Activated effector memory CD4-positive, alpha-beta T cell treated with Interleukin-2 at 50 U/mL for 16 hours (primary cell): ENCODE data around the gene LSM12.

Experiments used
- DNase-seq: peaks from one replicate; pipeline ENCODE4 v3.0.0-alpha.2; 2020

Gene LSM12

GRCh38 chr17:44095388-44095646 is 28.8 kb upstream of the LSM12 start:
- no peak for DNase-seq

DNA sequence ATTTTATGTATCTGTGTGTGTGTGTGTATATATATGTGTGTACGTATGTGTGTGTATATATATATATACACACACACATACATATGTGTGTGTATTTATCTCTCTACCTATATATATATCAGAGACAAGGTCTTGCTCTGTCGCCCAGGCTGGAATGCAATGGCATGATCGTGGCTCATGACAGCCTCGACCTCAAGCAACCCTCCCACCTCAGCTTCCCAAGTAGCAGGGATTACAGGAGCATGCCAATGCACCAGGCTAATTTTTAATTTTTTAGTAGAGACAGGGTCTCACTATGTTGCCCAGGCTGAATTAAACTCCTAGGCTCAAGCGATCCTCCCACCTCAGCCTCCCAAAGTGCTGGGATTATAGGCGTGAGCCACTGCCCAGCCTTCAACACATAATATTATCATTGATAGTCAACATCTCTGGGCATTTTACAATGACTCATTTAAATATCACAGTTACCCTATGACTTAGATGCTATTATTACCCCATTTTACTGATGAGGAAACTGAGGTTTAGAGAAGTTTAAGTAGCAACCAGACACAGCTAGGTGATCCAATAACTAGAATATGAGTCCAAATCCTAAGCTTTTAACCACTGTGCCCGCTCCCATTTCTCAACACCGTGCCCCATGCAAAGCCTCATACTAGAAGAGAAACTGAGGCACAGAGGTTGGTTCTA is 28.4 kb upstream of the LSM12 start:
- DNase-seq = no peak

GRCh38 chr17:44093231-44093900 is 26.9 kb upstream of the LSM12 start:
- DNase-seq = no peak

DNA sequence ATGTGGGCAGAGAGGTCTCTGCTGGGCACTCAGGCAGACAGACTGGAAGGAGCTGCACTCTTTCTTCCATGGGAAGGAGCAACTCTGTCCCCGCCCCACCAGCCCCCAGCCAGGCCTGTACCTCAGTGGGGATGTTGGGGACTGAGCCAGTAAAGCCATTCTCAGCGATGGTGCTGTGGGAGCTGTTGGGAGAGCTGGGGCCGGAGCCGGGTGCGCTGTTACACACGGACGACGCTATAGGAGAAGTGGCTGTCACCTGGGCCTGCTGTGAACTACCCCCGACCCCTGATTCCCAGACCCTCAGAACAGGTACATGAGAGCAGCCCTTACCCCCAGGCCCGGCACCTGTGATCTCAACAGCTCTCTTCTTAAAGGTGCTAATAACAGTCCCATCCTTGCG is 25.6 kb upstream of the LSM12 start:
- no peak for DNase-seq

GRCh38 chr17:44091200-44091997 is 24.9 kb upstream of the LSM12 start:
- no peak for DNase-seq

DNA sequence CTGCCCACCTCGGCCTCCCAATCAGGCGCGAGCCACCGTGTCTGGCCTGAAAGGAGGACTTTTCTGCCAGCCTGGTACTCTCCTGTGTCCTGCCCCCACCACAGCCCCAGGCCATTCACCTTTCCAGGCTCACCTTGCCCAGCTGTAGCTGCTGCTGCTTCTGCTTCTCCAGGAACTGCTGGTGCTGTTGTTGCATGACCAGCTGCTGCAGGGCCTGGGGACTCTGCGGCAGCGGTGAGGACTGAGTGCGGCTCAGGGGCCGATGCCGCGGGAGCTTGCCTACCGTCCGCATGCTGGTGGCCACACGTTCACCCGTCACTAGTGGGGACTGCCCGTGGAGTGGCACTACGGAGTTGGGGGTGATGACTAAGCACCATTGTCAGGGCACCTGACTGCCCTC is 21.8 kb upstream of the LSM12 start:
- no peak for DNase-seq

- no peak for DNase-seq
These were observed 20.8 kb upstream of the LSM12 start for GRCh38 chr17:44087319-44087718.

DNA sequence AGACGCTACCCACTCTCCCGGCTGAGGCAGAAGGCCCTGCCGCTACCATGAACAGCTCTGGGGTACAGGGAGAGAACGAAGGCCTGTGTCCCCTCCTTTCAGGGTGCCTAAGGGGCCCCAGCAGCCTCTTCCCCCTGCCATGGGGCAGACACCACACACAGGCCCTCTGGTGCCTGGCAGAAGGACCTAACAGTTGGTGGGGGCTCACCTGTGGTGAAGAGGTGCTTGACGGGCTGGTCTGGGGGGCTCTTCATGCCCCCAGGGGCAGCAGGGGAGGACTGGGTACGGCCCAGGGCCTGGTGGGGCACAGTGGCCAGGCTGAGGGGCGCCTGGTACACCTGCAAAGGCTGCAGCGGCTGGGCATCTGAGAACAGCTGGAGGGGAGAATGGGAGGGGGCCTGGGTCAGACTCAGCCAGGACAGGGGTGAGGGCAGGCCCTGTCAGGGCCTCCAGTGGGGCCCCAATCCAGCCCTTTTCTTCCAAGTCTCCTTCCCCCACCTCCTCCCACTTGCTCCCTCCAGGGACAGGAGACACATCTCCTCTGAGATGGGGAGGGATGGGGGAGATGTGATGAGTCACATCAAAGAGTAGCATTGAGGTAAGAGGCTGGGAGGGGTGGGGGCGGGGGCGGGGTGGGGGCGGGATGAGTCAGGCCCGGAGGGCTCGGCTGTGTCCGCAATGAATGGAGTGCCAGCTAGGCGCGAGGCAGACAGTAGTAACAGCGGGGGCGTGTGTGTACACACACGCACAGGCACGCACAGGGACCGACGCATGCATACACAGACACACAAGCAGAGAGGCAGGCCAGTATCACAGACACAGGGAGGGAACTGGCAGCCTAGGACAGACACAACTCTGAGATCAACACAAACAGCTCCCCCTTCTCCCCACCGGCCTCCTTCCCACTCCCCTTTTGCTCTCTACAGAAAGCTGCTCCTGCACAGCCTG is 20.2 kb upstream of the LSM12 start:
- peak; percentile 9 for DNase-seq

GRCh38 chr17:44085908-44086307 is 19.4 kb upstream of the LSM12 start:
- DNase-seq = no peak

GRCh38 chr17:44084921-44085320 is 18.4 kb upstream of the LSM12 start:
- DNase-seq = no peak

DNA sequence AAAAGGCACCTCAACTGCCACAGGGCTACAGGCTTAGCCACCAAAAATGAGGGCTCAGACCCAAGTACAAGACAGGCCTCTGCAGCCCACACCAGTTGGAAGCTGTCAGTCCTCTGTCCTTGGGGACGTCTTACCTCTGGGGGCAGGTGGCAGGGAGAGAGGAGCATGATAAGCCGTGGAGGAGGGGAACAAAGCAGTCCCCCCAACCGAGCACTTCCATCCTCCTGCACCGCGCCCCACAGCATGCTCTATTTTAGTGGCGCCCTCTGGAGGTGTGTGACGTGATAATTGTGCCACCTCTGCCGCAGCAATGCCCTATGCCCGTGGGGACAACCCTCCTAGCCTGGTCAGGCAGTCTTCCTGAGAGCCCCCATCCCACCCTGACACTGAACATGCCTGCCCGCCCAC is 17.7 kb upstream of the LSM12 start:
- DNase-seq = no peak

DNA sequence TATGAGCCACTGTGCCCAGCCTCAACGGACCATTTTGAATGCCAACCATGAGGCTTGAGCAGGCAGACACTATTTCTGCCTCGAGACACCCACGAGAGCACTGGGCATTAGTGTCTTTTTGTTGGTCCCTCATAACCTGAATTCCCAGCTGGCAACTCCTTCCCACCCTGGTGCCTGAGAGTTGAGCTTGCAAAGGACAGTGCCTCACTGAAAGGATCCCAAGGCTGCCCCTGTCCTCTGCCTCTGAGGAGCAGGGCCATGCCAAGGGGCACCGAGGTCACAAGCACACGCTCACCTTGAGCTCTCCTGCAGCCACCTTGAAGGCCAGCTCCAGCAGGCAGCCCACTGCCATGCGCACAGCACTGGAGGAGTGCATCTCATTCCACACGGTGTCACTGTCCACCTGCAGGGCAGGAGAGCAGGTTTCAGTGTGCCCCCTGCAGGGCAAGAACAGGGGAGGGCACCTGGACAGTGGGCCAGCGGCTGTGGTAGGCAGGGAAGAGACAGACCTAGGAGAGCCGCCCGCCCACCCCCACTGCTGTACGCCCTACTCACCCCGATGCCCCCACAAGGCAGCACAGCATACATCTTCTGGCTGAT is 16.9 kb upstream of the LSM12 start:
- DNase-seq = no peak

DNA sequence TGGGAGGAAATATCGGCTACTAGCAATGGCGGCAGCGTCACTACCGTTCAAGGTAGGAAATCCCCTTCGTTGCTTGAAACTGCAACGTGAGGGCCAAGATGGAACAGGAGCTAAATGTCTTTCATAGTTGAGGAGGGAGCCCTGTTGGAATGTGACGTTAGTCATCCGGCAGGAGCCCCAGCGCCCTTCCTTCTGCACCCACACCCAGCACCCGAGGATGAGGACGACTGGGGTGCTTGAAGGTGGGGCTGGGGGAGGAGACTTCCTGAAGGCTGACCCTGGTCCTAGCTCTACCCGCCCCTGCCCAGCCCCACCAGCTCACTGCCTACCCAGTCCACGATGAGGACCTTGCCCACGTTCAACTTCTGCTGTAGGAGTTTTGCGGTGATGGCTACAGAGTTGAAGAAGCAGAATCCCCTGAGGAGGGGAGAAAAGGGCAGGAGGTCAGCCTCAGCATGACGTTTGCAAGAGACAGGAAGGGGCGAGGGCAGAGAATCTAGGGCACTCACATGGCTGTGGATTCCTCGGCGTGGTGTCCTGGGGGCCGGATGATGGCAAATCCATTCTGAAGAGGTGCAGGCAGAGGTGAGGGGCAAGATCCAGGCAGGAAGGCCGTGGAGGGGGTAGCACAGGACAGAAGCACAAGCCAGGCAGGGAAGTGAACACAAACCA is 15.9 kb upstream of the LSM12 start:
- DNase-seq = no peak

DNA sequence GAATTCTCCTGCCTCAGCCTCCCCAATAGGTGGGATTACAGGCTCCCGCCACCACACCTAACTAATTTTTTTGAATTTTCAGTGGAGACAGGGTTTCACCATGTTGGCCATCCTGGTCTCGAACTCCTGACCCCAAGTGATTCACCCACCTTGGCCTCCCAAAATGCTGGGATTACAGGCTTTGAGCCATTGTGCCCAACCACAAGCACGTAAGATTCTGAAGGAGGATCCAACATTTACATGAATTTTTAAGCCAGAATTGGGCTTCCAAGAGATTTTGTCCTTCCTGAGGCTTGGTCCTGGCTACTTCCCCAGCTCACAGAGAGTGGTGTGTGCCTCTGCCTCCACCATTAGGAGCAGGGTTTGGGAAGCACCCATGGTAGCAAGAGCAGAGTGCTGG is 15.2 kb upstream of the LSM12 start:
- no peak for DNase-seq

DNA sequence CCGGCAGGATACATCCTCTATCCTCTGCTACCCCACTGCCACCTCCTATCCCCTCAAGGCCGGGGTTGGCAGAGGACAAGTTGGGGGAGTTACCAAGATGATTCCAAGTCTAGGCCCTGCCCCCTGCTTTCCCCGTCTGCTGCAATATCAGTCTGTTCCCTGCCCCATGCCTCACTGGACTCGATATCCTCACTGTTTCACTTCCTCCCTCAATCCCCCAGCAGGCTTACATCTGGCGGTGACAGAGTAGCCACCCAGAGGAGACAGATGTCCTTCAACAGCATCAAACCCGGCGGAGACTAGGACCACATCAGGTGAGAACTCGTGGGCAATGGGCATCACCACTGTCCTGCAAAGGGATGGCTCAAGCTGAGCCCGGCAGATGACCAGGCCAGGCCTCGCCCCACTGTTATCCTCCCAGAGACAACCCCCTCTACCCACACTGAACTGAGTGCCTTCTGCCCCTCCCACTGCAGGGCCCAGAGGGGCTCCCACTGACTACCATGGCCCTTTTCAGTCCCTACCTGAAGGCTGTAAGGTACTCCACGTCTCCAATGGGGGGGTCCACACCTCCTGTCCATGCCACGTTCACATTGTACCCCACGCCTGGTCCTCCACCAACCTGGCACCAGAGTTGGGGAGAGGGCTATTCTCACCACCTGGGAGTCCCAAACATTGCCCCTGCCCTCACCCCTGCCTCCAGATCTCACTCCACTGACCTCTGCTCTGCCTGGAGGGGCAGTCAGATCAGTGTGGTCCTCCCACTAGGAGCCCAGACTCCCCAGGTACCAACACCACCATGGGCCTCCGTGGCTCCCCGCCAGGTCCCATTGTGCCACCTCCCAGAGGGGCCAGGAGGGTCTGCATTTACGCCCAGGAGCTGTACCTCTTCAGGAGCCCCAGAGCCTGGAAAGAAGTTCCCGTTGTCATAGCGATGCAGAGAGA is 13.7 kb upstream of the LSM12 start:
- no peak for DNase-seq

- DNase-seq = no peak
These were observed 11.9 kb upstream of the LSM12 start for GRCh38 chr17:44078412-44078811.

DNA sequence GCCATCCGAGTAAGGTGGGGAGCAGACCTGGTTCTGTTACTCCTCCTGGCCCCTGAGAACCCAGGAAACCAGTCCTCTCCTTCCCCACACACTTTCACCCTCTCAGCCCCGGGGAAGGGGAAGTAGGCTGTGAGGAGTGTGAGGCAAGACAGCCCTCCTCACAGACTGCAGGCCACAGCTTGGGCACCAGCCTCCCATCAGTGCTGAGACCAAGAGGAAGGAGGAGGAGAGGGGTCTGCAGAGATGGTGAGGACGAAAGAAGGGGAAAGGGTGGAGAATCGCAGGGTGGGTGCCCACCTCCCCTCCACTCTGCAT is 11.1 kb upstream of the LSM12 start:
- no peak for DNase-seq

DNA sequence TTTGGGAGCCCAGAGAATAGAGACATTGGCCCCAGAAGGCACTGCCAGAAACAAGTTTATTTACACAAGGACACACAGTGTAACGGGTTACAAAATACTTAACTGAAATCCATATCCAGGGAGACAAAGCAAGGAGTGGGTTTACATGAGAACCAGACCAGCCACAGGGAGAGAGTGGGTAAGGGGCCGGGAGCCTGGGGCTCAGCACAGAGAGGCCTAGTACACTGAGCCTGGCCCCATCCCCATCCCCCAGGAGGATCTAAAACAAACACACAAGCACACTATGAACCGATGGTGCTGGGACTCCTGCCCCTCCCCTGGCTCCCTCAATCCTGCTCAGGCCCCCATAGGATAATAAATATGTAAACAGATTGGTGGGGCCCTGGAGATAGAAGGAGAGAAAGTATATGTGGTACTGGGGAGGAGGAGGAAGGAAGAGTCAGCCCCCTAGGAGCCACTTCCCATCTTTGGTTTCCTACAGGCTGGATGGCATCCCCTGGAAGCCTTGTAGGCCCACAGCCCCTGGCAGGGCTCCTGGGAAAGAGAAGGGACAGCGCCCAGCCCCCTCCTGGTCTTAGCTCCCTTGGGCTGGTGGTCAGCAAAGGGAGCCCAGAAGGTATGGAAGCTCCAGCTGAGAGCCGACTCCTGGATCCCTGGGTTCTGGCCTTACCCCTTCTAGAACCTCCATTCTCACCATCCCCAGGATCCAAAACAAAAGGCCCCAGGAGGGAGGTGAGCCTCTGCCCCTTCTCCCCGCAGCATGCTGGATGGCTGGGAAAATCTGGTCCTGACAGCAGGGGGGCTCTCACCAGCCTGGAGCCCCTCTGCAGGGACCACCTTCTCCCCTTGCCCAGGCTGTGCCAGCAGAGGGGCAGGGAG is 10.5 kb upstream of the LSM12 start:
- DNase-seq = no peak

DNA sequence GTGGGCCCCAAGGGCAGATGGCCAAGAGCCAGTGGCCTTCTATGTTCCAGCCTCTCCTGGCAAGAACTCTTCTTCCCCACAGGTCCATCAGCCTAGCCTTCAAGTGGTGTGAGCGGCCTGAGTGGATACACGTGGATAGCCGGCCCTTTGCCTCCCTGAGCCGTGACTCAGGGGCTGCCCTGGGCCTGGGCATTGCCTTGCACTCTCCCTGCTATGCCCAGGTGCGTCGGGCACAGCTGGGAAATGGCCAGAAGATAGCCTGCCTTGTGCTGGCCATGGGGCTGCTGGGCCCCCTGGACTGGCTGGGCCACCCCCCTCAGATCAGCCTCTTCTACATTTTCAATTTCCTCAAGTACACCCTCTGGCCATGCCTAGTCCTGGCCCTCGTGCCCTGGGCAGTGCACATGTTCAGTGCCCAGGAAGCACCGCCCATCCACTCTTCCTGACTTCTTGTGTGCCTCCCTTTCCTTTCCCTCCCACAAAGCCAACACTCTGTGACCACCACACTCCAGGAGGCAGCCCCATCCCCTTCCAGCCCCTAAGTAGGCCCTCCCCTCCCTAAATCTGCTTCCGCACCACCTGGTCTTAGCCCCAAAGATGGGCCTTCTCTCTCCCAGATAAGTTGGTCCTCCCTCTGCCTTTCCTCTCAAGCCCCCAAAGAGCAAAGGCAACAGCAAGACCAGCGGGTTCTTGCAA is 9.3 kb upstream of the LSM12 start:
- no peak for DNase-seq

DNA sequence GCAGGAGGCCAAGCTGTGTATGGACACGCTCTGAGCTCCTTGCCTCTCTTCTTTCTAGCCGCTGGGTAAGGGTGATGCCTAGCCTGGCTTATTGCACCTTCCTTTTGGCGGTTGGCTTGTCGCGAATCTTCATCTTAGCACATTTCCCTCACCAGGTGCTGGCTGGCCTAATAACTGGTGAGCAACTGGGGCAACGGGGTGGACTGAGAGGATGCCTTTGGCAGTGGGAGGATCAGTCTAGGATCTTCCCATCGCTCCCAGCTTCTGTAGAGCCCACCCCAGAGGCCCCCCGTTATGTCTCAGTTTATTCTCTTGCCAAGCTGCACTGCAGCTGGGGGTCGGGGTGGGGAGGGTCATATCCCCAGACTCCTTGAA is 8.4 kb upstream of the LSM12 start:
- DNase-seq = no peak
